K562 (cell line): Measurements from ENCODE around the gene NTM.

Source experiments
- CTCF ChIP-seq, 3 experiments: IDR thresholded peaks in 2 of 3; conservative IDR thresholded peaks in 1 of 3; 2 replicates each; pipeline ENCODE4 v1.5.1; 2011 to 2012; ENCODE audit warnings: low read length in 3 of 3, mild to moderate bottlenecking in 3 of 3, control low read depth in 2 of 3, improper control_type of control experiment in 1 of 3, inconsistent platforms in 1 of 3, low read depth in 1 of 3, mixed read lengths in 1 of 3, moderate library complexity in 1 of 3; ENCODE audit not compliant: insufficient read depth in 2 of 3
- ZNF316 ChIP-seq: fragments of 450-650 bp; IDR thresholded peaks from 2 replicates; pipeline ENCODE4 v1.6.1; 2016
- ZNF436 ChIP-seq: fragments of 250-450, 450-650 bp; sonication (Bioruptor Pico); formaldehyde crosslinking; IDR thresholded peaks from 2 replicates; pipeline ENCODE4 v1.7.0; 2020; ENCODE audit warnings: mild to moderate bottlenecking
- TF ChIP-seq, protein P1 (sequence below): IDR thresholded peaks from 3 replicates; pipeline ENCODE4 v1.6.1; 2011; ENCODE audit warnings: borderline replicate concordance, mild to moderate bottlenecking; ENCODE audit not compliant: insufficient read length, insufficient read depth

DNA sequence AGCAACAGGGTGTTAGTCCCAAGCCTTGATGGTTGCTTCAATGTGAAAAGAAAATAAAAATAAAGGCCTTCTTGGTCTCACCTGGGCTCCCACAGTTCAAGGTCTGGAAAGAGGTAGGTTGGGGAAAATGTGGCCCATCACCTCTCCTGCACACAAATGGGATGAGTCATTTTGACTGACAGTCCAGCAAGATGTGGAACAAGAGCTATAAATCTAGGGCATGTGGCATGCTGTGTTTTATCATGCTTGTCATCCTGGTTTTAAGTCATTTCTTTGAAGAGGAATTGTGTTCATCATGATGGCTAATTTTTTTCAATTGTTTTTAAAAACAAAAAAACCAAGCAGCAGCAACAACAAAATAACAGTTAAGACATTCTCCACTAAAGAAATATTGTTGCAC is 503.7 kb downstream of the NTM start:
- TF ChIP-seq ZNF436 (CRISPR knock-in tag) (no peak), CTCF (IDR thresholded peaks at IDR 0.05 in 2 of 3, conservative IDR thresholded peaks at IDR 0.05 in 1 of 3; ENCODE audit: insufficient read depth in 2 of 3, low read depth in 1 of 3, low read length in 3 of 3) (no peak), ZNF316 (no peak)
- TF ChIP-seq, protein P1, sequence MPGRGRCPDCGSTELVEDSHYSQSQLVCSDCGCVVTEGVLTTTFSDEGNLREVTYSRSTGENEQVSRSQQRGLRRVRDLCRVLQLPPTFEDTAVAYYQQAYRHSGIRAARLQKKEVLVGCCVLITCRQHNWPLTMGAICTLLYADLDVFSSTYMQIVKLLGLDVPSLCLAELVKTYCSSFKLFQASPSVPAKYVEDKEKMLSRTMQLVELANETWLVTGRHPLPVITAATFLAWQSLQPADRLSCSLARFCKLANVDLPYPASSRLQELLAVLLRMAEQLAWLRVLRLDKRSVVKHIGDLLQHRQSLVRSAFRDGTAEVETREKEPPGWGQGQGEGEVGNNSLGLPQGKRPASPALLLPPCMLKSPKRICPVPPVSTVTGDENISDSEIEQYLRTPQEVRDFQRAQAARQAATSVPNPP = no peak
